Pancreas (tissue), 10 donors: ENCODE measurements around the gene ABCA4. TPM values are rescaled to one million over a fixed set of nuclear protein-coding genes. Genes with fewer than 3 reads are reported as not detected.
"Not testable (repeated sequence)": the region's sequence is repeated elsewhere in the genome, so short reads cannot be mapped to it uniquely, and the experiment has no call there.

Source experiments
- ATAC-seq, 4 donors: fragments of 200-7000 bp; cut with Tn5 transposase; one replicate each; pipeline versions ENCODE4 v1.8.0 to v1.9.1; 2020; ENCODE audit warnings: mild to moderate bottlenecking in 4 of 4, moderate library complexity in 4 of 4
- DNase-seq, 6 donors: peaks; one replicate each; pipeline ENCODE4 v3.0.0-alpha.2; 2020
- FAIRE-seq: peaks from 2 replicates; lab custom pipeline; 2012; peaks lifted over from hg19 to GRCh38; lab: Jason Lieb, UNC
- H3K27ac ChIP-seq, 4 donors: fragments of 200-600 bp; sonication (generic); 1 replicate in 3 of 4; 2 replicates in 1 of 4; pipeline versions ENCODE4 v1.5.0 to v1.8.0; 2020
- H3K27me3 ChIP-seq, 4 donors: fragments of 200-600 bp; one replicate each; pipeline ENCODE4 v1.8.0; 2021
- H3K36me3 ChIP-seq, 3 donors: fragments of 200-600 bp; sonication (generic) in 1 of 3; one replicate each; pipeline versions ENCODE4 v1.5.0 to v1.8.0; 2020 to 2021
- H3K4me1 ChIP-seq, 3 donors: fragments of 200-600 bp; one replicate each; pipeline ENCODE4 v1.8.0; 2021
- H3K4me3 ChIP-seq, 4 donors: fragments of 200-600 bp; sonication (generic) in 2 of 4; one replicate each; pipeline versions ENCODE4 v1.5.0 to v1.8.0; 2020 to 2021
- H3K9me3 ChIP-seq, 4 donors: fragments of 200-600 bp; one replicate each; pipeline ENCODE4 v1.8.0; 2021
- CTCF ChIP-seq, 4 donors: fragments of 200-600 bp; sonication (generic) in 3 of 4; IDR thresholded peaks; one replicate each; pipeline versions ENCODE4 v1.5.0 to v1.8.0; 2021; ENCODE audit warnings: antibody characterized with exemption in 4 of 4
- WGBS, 2 donors: extraction: QIAGEN DNeasy Blood & Tissue Kit; methylation state at CpG; one replicate each; pipeline ENCODE4 v1.1.7; 2013; 5-methylcytosine and 5-hydroxymethylcytosine counted together
- intact Hi-C, 3 donors: fragments of 100-400 bp; cut with DNase I; formaldehyde crosslinking; loops; one replicate each; pipeline versions ENCODE4 v1.11.1 to v1.14.2; 2022
- polyA plus RNA-seq, 2 donors: library from polyadenylated mRNA; stranded (reverse); fragments of 200-250 nt; gene quantifications; one replicate each; pipeline ENCODE4 v1.2.3, GENCODE V29; 2013
- total RNA-seq, 6 donors: library from RNA; stranded (reverse); fragmentation: NEBNext Ultra II Directional in 4 of 6; extraction: Animal tissue kit (Norgen Biotek cat#: 25700) in 4 of 6; gene quantifications; one replicate each; pipeline versions ENCODE4 v1.2.1 to v1.2.4, GENCODE V29; 2021 to 2023
- donor health status: healthy with polysubstance abuse.
- donor health status: DM: no; HTN: no; CAD: no; lungs with moderate emphysema.
- donor health status: DM: no; HTN: no; CAD: no.
- donor health status: control.
- donor health status: control.
- donor health status: Bipolar disorder and iron deficiency.
- donor health status: DM: yes; HTN: yes; CAD: no.
- donor health status: DM: no; HTN: no; CAD: no.
- donor health status: DM: no; HTN: no; CAD: no.
- donor health status: DM: yes; HTN: yes; CAD: no.

ABCA4 gene
- total and polyA plus RNA-seq, 8 donors, result 0.03 to 0.16 (median 0.14) TPM; not detected in 2

GRCh38 chr1:94000510-94001282 is 120.3 kb downstream of the ABCA4 start:
- intact Hi-C loops, result no loop called here
- no peak for TF ChIP-seq CTCF (IDR thresholded peaks at IDR 0.05)
- WGBS, 2 donors, result 92 to 97% methylated on average over 12 of the region's 12 CpGs
- FAIRE-seq (no peak), DNase-seq (no peak), ATAC-seq (no peak)
- Histone ChIP-seq H3K36me3 (no peaks in the 10 kb centered on the region), H3K4me3 (no peak overlapping the region), H3K27ac (no peak overlapping the region), H3K4me1 (no peaks in the 10 kb centered on the region), H3K27me3 (no peaks in the 10 kb centered on the region), H3K9me3 (no peaks in the 10 kb centered on the region)

GRCh38 chr1:93999840-94000415 is 121.0 kb downstream of the ABCA4 start:
- no peaks in the 10 kb centered on the region for H3K27me3 ChIP-seq
- no peak for TF ChIP-seq CTCF (IDR thresholded peaks at IDR 0.05)
- ATAC-seq, result no peak
- 32 to 37% methylated on average over 3 of the region's 3 CpGs for WGBS, 2 donors
- H3K4me3 ChIP-seq, result no peak overlapping the region
- H3K4me1 ChIP-seq, result no peaks in the 10 kb centered on the region
- intact Hi-C loops, result no loop called here
- no peaks in the 10 kb centered on the region for H3K9me3 ChIP-seq
- no peak for DNase-seq
- no peak overlapping the region for H3K27ac ChIP-seq
- FAIRE-seq, result no peak
- H3K36me3 ChIP-seq, result no peaks in the 10 kb centered on the region

- H3K36me3 ChIP-seq, intact Hi-C loops, DNase-seq, H3K9me3 ChIP-seq, FAIRE-seq, H3K4me1 ChIP-seq, H3K27ac ChIP-seq, H3K4me3 ChIP-seq, ATAC-seq, H3K27me3 ChIP-seq: not testable (repeated sequence)
- 86 to 97% methylated on average over 4 of the region's 4 CpGs for WGBS, 2 donors
Observed at GRCh38 chr1:93998532-93998931, 122.4 kb downstream of the ABCA4 start.

- no peak overlapping the region for H3K4me3 ChIP-seq
- H3K9me3 ChIP-seq, result no peaks in the 10 kb centered on the region
- DNase-seq (no peak), FAIRE-seq (no peak), ATAC-seq (no peak)
- intact Hi-C loops, result no loop called here
- no peaks in the 10 kb centered on the region for H3K27me3 ChIP-seq
- no peaks in the 10 kb centered on the region for H3K4me1 ChIP-seq
- 68 to 78% methylated on average over 7 of the region's 7 CpGs for WGBS, 2 donors
- TF ChIP-seq CTCF (IDR thresholded peaks at IDR 0.05), result no peak
- no peak overlapping the region for H3K27ac ChIP-seq
- H3K36me3 ChIP-seq, result no peaks in the 10 kb centered on the region
Observed at GRCh38 chr1:93997756-93998155, 123.2 kb downstream of the ABCA4 start.

- no peaks in the 10 kb centered on the region for H3K27me3 ChIP-seq
- intact Hi-C loops, result no loop called here
- no peaks in the 10 kb centered on the region for H3K4me1 ChIP-seq
- FAIRE-seq (no peak), DNase-seq (no peak), ATAC-seq (no peak)
- H3K27ac ChIP-seq, result no peak overlapping the region
- 31 to 36% methylated on average over 5 of the region's 5 CpGs for WGBS, 2 donors
- H3K4me3 ChIP-seq, result no peak overlapping the region
- TF ChIP-seq CTCF (IDR thresholded peaks at IDR 0.05), result no peak
- H3K36me3 ChIP-seq, result no peaks in the 10 kb centered on the region
- H3K9me3 ChIP-seq, result no peaks in the 10 kb centered on the region
Observed at GRCh38 chr1:93995837-93996536, 125.0 kb downstream of the ABCA4 start.
